ENCODE data around the gene ART1. TPM values are rescaled to one million over a fixed set of nuclear protein-coding genes. Genes with fewer than 3 reads are reported as not detected.

The ART1 gene
- total RNA-seq, 1 donor, result not detected

- peaks cover 22% of the 10 kb centered on the region for H3K36me3 ChIP-seq (ENCODE audit: insufficient read depth, low read length)
- peak; percentile 61 for DNase-seq (ENCODE audit: insufficient read length, low spot score, missing footprints)
- H2AFZ ChIP-seq (ENCODE audit: low read length), result no peak overlapping the region
- no peak overlapping the region for H3K4me2 ChIP-seq (ENCODE audit: insufficient read depth, low read length)
- TF ChIP-seq, protein P1, sequence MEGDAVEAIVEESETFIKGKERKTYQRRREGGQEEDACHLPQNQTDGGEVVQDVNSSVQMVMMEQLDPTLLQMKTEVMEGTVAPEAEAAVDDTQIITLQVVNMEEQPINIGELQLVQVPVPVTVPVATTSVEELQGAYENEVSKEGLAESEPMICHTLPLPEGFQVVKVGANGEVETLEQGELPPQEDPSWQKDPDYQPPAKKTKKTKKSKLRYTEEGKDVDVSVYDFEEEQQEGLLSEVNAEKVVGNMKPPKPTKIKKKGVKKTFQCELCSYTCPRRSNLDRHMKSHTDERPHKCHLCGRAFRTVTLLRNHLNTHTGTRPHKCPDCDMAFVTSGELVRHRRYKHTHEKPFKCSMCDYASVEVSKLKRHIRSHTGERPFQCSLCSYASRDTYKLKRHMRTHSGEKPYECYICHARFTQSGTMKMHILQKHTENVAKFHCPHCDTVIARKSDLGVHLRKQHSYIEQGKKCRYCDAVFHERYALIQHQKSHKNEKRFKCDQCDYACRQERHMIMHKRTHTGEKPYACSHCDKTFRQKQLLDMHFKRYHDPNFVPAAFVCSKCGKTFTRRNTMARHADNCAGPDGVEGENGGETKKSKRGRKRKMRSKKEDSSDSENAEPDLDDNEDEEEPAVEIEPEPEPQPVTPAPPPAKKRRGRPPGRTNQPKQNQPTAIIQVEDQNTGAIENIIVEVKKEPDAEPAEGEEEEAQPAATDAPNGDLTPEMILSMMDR (IDR thresholded peaks at IDR 0.05; ENCODE audit: extremely low read depth, low read depth, low read length), result no peak
- H3K27me3 ChIP-seq (ENCODE audit: insufficient read depth, low read length), result no peaks in the 10 kb centered on the region
- H3K27ac ChIP-seq (ENCODE audit: low read depth, low read length), result no peak overlapping the region
- H3K4me3 ChIP-seq (ENCODE audit: insufficient read depth, low read length), result no peak overlapping the region
- H4K20me1 ChIP-seq (ENCODE audit: insufficient read depth, low read length), result no peaks in the 10 kb centered on the region
- H3K9me3 ChIP-seq (ENCODE audit: low read depth, low read length), result no peaks in the 10 kb centered on the region
- H3K79me2 ChIP-seq (ENCODE audit: insufficient read depth, low read length), result no peaks in the 10 kb centered on the region
- no peaks in the 10 kb centered on the region for H3K4me1 ChIP-seq (ENCODE audit: insufficient read depth, low read length)
These were observed 22.5 kb downstream of the ART1 start for GRCh38 chr11:3667149-3668035.

DNA sequence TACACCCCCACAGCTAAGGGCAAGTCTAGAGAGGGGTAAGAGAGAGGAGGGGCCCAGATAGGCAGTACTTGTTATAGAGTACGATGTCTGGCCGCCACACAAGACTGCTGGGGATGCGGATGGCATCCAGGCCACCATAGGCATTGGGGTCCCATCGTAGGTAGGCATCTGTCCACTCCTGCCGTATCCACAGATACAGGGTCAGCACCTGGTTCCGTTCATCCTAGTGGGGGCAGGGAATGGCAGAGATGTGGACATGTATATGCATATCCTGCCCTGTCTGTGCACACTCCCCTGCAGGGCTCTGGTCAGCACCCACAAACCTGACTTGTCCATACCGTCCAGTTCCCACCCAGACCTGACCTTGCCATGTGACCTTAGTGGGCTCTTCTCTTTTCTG is 24.2 kb downstream of the ART1 start:
- Histone ChIP-seq H3K79me2 (ENCODE audit: insufficient read depth, low read length) (no peaks in the 10 kb centered on the region), H3K36me3 (ENCODE audit: insufficient read depth, low read length) (peaks cover 37% of the 10 kb centered on the region), H3K27me3 (ENCODE audit: insufficient read depth, low read length) (no peaks in the 10 kb centered on the region), H4K20me1 (ENCODE audit: insufficient read depth, low read length) (no peaks in the 10 kb centered on the region), H3K4me3 (ENCODE audit: insufficient read depth, low read length) (no peak overlapping the region), H3K27ac (ENCODE audit: low read depth, low read length) (no peak overlapping the region), H3K4me2 (ENCODE audit: insufficient read depth, low read length) (no peak overlapping the region), H2AFZ (ENCODE audit: low read length) (no peak overlapping the region), H3K9me3 (ENCODE audit: low read depth, low read length) (no peaks in the 10 kb centered on the region), H3K4me1 (ENCODE audit: insufficient read depth, low read length) (no peaks in the 10 kb centered on the region)
- DNase-seq (ENCODE audit: insufficient read length, low spot score, missing footprints), result peak; percentile 56
- TF ChIP-seq, protein P1 (IDR thresholded peaks at IDR 0.05; ENCODE audit: extremely low read depth, low read depth, low read length), result no peak

GRCh38 chr11:3669742-3670183 is 24.8 kb downstream of the ART1 start:
- H3K27ac ChIP-seq (ENCODE audit: low read depth, low read length), result no peak overlapping the region
- H3K4me2 ChIP-seq (ENCODE audit: insufficient read depth, low read length), result no peak overlapping the region
- H3K4me1 ChIP-seq (ENCODE audit: insufficient read depth, low read length), result no peaks in the 10 kb centered on the region
- H3K36me3 ChIP-seq (ENCODE audit: insufficient read depth, low read length), result peaks cover 38% of the 10 kb centered on the region
- no peaks in the 10 kb centered on the region for H3K27me3 ChIP-seq (ENCODE audit: insufficient read depth, low read length)
- no peak overlapping the region for H3K4me3 ChIP-seq (ENCODE audit: insufficient read depth, low read length)
- no peak for DNase-seq (ENCODE audit: insufficient read length, low spot score, missing footprints)
- TF ChIP-seq, protein P1 (IDR thresholded peaks at IDR 0.05; ENCODE audit: extremely low read depth, low read depth, low read length), result no peak
- H4K20me1 ChIP-seq (ENCODE audit: insufficient read depth, low read length), result no peaks in the 10 kb centered on the region
- no peak overlapping the region for H2AFZ ChIP-seq (ENCODE audit: low read length)
- no peaks in the 10 kb centered on the region for H3K79me2 ChIP-seq (ENCODE audit: insufficient read depth, low read length)
- H3K9me3 ChIP-seq (ENCODE audit: low read depth, low read length), result no peaks in the 10 kb centered on the region

Measured in osteoblast (primary cell).